Right lobe of liver (tissue), 4 donors: Measurements from ENCODE around the gene TNS3.

ENCODE experiments used
- CTCF ChIP-seq, 4 donors: fragments of 200-600 bp in 3 of 4; fragments of 450-650 bp in 1 of 4; IDR thresholded peaks; one replicate each; pipeline versions ENCODE4 v1.5.1 to v1.8.0; 2016 to 2022; ENCODE audit warnings: antibody characterized with exemption in 4 of 4, mild to moderate bottlenecking in 2 of 4
- POLR2A ChIP-seq: fragments of 450-650 bp; IDR thresholded peaks from one replicate; pipeline ENCODE4 v1.6.1; 2017; ENCODE audit warnings: antibody characterized with exemption, mild to moderate bottlenecking
- donor health status: DM: no; HTN: no; CAD: no.
- donor health status: DM: no; HTN: no; CAD: no.
- donor health status: DM: no; HTN: yes; CAD: no.

GRCh38 chr7:47356261-47356660 lies 225.7 kb downstream of the TNS3 start:
- TF ChIP-seq CTCF (IDR thresholded peaks at IDR 0.05) (no peak), POLR2A (no peak)
